HG03354 (cell line): ENCODE measurements around the gene TP53BP1.
A peak's percentile ranks its signal among the peaks of the same experiment; 100 is the strongest.
"Not testable (repeated sequence)": the region's sequence is repeated elsewhere in the genome, so short reads cannot be mapped to it uniquely, and the experiment has no call there.

ENCODE experiments used
- ATAC-seq: cut with Tn5 transposase; IDR thresholded peaks from one replicate; pipeline ENCODE4 v1.9.1; 2021; ENCODE audit warnings: mild to moderate bottlenecking; ENCODE audit not compliant: unreplicated experiment, poor library complexity, severe bottlenecking

The TP53BP1 gene, protein sequence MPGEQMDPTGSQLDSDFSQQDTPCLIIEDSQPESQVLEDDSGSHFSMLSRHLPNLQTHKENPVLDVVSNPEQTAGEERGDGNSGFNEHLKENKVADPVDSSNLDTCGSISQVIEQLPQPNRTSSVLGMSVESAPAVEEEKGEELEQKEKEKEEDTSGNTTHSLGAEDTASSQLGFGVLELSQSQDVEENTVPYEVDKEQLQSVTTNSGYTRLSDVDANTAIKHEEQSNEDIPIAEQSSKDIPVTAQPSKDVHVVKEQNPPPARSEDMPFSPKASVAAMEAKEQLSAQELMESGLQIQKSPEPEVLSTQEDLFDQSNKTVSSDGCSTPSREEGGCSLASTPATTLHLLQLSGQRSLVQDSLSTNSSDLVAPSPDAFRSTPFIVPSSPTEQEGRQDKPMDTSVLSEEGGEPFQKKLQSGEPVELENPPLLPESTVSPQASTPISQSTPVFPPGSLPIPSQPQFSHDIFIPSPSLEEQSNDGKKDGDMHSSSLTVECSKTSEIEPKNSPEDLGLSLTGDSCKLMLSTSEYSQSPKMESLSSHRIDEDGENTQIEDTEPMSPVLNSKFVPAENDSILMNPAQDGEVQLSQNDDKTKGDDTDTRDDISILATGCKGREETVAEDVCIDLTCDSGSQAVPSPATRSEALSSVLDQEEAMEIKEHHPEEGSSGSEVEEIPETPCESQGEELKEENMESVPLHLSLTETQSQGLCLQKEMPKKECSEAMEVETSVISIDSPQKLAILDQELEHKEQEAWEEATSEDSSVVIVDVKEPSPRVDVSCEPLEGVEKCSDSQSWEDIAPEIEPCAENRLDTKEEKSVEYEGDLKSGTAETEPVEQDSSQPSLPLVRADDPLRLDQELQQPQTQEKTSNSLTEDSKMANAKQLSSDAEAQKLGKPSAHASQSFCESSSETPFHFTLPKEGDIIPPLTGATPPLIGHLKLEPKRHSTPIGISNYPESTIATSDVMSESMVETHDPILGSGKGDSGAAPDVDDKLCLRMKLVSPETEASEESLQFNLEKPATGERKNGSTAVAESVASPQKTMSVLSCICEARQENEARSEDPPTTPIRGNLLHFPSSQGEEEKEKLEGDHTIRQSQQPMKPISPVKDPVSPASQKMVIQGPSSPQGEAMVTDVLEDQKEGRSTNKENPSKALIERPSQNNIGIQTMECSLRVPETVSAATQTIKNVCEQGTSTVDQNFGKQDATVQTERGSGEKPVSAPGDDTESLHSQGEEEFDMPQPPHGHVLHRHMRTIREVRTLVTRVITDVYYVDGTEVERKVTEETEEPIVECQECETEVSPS (N-terminal part only)

DNA sequence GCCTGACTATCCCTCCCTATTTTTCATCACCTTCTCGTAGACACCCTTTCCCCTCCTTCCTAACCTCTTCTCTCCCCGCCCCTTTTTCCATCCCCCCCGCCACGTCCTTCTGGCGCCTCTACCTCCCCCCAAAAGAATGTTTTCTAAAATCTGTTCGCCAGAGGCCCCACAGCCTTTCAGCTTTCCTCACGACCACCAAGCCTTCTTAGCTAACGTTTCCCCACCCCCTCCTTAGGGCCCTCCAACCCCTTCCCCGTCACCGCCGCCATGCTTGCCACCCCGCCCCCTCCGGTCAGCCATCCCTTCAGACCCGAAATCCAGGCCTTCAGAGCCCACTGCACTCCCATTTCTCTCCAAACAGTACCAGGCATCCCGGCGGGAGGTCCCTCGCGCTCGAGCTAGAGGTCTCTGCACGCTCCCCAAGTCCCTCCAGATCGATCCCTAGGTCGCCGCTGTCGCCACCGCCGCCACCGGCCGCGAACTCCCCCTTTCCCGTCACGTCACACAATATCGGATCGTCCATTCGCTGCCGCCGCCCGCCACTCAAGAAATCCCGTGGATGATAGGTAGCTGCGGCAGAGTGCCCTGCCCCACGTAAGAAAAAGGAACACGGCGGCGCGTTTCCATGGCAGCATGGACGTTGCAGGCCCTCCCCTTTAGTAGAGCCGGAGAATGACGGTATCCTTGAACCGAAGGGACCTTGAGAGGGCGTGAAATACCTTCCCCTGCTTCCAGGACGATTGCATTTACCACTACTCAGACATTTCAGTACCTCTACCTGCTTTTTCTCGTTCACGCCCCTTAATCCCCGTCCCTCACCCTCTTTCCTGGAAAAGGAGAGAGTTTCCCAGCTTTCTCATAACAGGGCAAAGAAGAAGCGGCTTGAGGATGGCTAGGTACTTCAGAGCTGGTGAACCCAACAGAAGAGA lies at the start of gene TP53BP1:
TSS of gene TP53BP1 (minus strand) at position 484 of the 929 bp plus-strand sequence. CDS start at position 371, 113 bp downstream.
- ATAC-seq = peak; percentile 99

GRCh38 chr15:43541785-43542184 lies 48.8 kb upstream of the TP53BP1 start:
- ATAC-seq = no peak

DNA sequence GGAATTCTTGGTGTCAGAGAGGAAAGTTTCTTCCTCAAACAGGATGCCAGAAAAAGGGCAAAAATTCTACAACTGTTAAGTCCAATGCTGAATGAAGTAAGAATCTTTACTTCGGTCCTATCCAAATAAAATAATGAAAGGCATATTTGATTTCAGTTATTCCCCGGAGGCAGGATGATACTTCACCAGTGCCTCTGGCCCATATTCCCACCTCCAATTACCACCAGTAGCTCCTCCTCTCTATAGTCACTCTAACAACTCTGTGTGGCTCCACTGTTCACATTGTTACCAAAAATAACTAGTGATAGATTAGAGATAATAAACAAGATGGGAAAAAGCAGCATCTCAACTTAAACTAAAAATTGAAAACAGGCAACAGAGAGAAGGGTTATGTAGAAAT lies 45.1 kb upstream of the TP53BP1 start:
- ATAC-seq = no peak

- ATAC-seq = no peak
Observed at GRCh38 chr15:43534897-43535296, 41.9 kb upstream of the TP53BP1 start.

DNA sequence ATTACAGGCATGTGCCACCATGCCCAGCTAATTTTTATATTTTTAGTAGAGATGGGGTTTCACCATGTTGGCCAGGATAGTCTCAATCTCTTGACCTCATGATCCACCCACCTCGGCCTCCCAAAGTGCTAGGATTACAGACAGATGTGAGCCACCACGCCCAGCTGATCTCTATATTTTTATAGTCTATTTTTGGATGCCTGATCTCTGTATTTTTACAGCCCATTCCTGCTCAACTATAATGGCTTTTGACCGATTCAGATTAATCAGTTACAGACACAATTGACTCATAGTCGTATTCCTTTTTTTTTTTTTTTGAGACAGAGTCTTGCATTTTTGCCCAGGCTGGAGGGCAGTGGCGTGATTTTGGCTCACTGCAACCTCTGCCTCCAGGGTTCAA lies 39.9 kb upstream of the TP53BP1 start:
- ATAC-seq = not testable (repeated sequence)

DNA sequence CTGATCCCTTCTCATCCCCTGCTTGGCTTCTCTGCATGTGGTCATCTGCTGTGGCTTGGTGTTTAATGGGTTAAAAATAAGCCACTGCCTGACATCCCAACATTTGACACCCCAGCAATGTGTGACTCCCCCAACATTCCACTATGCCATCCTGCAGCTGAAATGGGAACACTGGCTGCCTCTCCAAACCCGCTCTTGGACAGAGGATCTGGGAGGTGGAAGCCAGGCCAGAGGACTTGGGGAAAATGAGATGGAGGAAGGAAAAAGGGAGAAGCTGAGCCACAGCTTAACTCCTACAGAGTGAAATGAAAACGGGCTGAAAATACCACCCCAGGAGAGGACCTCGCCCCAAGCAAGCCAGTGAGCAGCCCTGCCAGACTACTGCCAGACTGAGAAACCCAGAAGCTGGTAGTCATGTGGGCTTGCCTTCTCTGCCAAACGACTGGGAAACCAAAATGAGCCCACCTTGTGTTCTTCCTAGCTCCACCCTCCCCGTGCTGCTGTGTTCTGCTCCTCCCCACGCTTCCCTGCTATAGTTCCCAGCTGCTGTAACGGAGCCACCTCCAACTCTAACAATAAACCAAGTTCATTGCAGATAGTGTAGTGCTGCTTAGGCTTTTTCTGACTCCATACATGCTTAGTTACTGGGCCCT lies 38.2 kb upstream of the TP53BP1 start:
- ATAC-seq = no peak

DNA sequence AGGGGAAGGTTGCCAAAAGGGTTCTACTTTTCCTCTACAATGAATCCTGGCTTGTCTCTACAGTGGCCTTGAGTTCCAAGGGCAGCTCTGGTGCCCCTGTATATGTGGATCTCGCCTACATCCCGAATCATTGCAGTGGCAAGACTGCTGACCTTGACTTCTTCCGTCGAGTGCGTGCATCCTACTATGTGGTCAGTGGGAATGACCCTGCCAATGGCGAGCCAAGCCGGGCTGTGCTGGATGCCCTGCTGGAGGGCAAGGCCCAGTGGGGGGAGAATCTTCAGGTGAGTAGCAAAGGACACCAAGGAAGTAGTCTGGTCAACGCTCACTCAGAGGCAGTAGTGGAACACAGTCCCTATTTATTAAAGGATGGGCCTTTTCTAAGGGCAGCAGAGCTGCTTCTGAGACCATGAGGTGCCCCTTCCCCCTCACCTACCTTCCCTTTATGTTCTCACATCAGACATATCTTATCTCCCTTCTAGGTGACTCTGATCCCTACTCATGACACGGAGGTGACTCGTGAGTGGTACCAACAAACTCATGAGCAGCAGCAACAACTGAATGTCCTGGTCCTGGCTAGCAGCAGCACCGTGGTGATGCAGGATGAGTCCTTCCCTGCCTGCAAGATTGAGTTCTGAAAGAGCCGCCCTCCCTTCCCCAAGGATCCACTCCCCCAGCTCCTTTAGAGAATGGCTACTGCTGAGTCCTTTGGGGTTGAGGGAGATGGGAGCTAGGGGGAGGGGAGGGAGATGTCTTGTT lies 36.8 kb upstream of the TP53BP1 start:
- no peak for ATAC-seq

DNA sequence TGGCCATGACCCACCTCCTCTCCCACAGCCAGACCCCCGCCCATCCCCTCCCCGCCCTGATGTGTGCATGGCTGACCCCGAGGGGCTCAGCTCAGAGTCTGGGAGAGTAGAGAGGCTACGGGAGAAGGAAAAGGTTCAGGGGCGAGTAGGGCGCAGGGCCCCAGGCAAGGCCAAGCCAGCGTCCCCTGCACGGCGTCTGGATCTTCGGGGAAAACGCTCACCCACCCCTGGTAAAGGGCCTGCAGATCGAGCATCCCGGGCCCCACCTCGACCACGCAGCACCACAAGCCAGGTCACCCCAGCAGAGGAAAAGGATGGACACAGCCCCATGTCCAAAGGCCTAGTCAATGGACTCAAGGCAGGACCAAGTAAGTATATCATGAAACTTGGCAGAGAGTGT lies 36.2 kb upstream of the TP53BP1 start:
- no peak for ATAC-seq

DNA sequence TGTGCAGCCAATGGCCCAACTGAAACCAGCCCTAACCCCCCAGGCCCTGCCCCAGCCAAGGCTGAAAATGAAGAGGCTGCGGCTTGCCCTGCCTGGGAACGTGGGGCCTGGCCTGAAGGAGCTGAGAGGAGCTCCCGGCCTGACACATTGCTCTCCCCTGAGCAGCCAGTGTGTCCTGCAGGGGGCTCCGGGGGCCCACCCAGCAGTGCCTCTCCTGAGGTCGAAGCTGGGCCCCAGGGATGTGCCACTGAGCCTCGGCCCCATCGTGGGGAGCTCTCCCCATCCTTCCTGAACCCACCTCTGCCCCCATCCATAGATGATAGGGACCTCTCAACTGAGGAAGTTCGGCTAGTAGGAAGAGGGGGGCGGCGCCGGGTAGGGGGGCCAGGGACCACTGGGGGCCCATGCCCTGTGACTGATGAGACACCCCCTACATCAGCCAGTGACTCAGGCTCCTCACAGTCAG lies 35.6 kb upstream of the TP53BP1 start:
- no peak for ATAC-seq

DNA sequence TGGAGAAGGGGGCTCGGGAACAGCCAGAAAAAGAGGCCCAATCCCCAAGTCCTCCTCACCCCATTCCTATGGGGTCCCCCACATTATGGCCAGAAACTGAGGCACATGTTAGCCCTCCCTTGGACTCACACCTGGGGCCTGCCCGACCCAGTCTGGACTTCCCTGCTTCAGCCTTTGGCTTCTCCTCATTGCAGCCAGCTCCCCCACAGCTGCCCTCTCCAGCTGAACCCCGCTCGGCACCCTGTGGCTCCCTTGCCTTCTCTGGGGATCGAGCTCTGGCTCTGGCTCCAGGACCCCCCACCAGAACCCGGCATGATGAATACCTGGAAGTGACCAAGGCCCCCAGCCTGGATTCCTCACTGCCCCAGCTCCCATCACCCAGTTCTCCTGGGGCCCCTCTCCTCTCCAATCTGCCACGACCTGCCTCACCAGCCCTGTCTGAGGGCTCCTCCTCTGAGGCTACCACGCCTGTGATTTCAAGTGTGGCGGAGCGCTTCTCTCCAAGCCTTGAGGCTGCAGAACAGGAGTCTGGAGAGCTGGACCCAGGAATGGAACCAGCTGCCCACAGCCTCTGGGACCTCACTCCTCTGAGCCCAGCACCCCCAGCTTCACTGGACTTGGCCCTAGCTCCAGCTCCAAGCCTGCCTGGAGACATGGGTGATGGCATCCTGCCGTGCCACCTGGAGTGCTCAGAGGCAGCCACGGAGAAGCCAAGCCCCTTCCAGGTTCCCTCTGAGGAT lies 35.0 kb upstream of the TP53BP1 start:
- no peak for ATAC-seq

DNA sequence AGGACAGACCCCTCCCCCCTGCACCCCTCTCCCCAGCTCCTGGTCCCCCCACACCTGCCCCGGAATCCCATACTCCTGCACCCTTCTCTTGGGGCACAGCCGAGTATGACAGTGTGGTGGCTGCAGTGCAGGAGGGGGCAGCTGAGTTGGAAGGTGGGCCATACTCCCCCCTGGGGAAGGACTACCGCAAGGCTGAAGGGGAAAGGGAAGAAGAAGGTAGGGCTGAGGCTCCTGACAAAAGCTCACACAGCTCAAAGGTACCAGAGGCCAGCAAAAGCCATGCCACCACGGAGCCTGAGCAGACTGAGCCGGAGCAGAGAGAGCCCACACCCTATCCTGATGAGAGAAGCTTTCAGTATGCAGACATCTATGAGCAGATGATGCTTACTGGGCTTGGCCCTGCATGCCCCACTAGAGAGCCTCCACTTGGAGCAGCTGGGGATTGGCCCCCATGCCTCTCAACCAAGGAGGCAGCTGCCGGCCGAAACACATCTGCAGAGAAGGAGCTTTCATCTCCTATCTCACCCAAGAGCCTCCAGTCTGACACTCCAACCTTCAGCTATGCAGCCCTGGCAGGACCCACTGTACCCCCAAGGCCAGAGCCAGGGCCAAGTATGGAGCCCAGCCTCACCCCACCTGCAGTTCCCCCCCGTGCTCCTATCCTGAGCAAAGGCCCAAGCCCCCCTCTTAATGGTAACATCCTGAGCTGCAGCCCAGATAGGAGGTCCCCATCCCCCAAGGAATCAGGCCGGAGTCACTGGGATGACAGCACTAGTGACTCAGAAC lies 34.3 kb upstream of the TP53BP1 start:
- ATAC-seq = no peak

GRCh38 chr15:43526261-43526930 lies 33.4 kb upstream of the TP53BP1 start:
- ATAC-seq = no peak

DNA sequence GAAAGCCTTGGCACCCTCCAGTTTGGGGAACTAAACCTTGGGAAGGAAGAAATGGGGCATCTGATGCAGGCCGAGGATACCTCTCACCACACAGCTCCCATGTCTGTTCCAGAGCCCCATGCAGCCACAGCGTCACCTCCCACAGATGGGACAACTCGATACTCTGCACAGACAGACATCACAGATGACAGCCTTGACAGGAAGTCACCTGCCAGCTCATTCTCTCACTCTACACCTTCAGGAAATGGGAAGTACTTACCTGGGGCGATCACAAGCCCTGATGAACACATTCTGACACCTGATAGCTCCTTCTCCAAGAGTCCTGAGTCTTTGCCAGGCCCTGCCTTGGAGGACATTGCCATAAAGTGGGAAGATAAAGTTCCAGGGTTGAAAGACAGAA lies 32.2 kb upstream of the TP53BP1 start:
- ATAC-seq = no peak

DNA sequence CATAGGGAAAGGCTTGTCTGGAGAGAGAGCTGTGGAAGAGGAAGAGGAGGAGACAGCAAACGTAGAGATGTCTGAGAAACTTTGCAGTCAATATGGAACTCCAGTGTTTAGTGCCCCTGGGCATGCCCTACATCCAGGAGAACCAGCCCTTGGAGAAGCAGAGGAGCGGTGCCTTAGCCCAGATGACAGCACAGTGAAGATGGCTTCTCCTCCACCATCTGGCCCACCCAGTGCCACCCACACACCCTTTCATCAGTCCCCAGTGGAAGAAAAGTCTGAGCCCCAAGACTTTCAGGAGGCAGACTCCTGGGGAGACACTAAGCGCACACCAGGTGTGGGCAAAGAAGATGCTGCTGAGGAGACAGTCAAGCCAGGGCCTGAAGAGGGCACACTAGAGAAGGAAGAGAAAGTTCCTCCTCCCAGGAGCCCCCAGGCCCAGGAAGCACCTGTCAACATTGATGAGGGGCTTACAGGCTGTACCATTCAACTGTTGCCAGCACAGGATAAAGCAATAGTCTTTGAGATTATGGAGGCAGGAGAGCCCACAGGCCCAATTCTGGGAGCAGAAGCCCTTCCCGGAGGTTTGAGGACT lies 31.4 kb upstream of the TP53BP1 start:
- no peak for ATAC-seq

DNA sequence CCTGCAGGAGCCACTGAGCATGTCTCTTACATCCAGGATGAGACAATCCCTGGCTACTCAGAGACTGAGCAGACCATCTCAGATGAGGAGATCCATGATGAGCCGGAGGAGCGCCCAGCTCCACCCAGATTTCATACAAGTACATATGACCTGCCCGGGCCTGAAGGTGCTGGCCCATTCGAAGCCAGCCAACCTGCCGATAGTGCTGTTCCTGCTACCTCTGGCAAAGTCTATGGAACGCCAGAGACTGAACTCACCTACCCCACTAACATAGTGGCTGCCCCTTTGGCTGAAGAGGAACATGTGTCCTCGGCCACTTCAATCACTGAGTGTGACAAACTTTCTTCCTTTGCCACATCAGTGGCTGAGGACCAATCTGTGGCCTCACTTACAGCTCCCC lies 30.7 kb upstream of the TP53BP1 start:
- ATAC-seq = no peak
